Subcutaneous abdominal adipose tissue (tissue), 5 donors: ENCODE results near the gene SSMEM1.

Experiments used
- H3K27ac ChIP-seq: one replicate; pipeline ENCODE4 v1.7.0; 2013; ENCODE audit warnings: low read depth, mild to moderate bottlenecking, inconsistent platforms, low read length, moderate library complexity
- H3K27me3 ChIP-seq, 5 donors: one replicate each; pipeline ENCODE4 v1.7.0; 2013; ENCODE audit warnings: low read length in 5 of 5, inconsistent platforms in 1 of 5; ENCODE audit not compliant: control insufficient read depth in 5 of 5, insufficient read depth in 4 of 5
- H3K36me3 ChIP-seq, 5 donors: one replicate each; pipeline ENCODE4 v1.7.0; 2013; ENCODE audit warnings: low read length in 5 of 5; ENCODE audit not compliant: control insufficient read depth in 5 of 5, insufficient read depth in 5 of 5
- H3K4me1 ChIP-seq, 5 donors: one replicate each; pipeline ENCODE4 v1.7.0; 2013; ENCODE audit warnings: low read length in 5 of 5, mild to moderate bottlenecking in 3 of 5, moderate library complexity in 1 of 5; ENCODE audit not compliant: control insufficient read depth in 5 of 5, insufficient read depth in 5 of 5
- H3K4me3 ChIP-seq, 5 donors: one replicate each; pipeline ENCODE4 v1.7.0; 2013; ENCODE audit warnings: low read length in 5 of 5, low read depth in 1 of 5
- H3K9ac ChIP-seq, 5 donors: one replicate each; pipeline ENCODE4 v1.7.0; 2013; ENCODE audit warnings: low read length in 5 of 5, mild to moderate bottlenecking in 4 of 5, moderate library complexity in 3 of 5
- H3K9me3 ChIP-seq, 5 donors: one replicate each; pipeline ENCODE4 v1.7.0; 2013; ENCODE audit warnings: low read length in 5 of 5; ENCODE audit not compliant: control insufficient read depth in 5 of 5
- donor health status: healthy.
- donor health status: healthy.
- donor health status: healthy.
- donor health status: healthy.
- donor health status: healthy.

Gene SSMEM1

GRCh38 chr7:130207642-130208041, at the start of gene SSMEM1:
Gene SSMEM1 (plus strand): TSS chr7:130207860. CDS start chr7:130207911, 51 bp downstream.
- peak within 1 kb of the TSS; percentile 37 for H3K27ac ChIP-seq
- no peak within 1 kb of the TSS for H3K9ac ChIP-seq
- H3K4me3 ChIP-seq = no peak within 1 kb of the TSS

GRCh38 chr7:130160023-130160422, 47.6 kb upstream of the SSMEM1 start:
- H3K9me3 ChIP-seq = peaks cover 0 to 13% (median 8%) of the 10 kb centered on the region in 5 donors
- no peaks in the 10 kb centered on the region for H3K4me1 ChIP-seq
- H3K4me3 ChIP-seq = no peak overlapping the region
- no peak overlapping the region for H3K27ac ChIP-seq
- no peak overlapping the region for H3K9ac ChIP-seq
- H3K36me3 ChIP-seq = peaks cover 19 to 47% (median 34%) of the 10 kb centered on the region in 5 donors
- no peaks in the 10 kb centered on the region for H3K27me3 ChIP-seq

More at GRCh38 chr7:130207642-130208041, at the start of gene SSMEM1:
- H3K27me3 ChIP-seq = no peaks in the 10 kb centered on the region
- no peaks in the 10 kb centered on the region for H3K9me3 ChIP-seq
- peaks cover 0 to 9% (median 6%) of the 10 kb centered on the region in 5 donors for H3K36me3 ChIP-seq
- peaks cover 0 to 12% (median 9%) of the 10 kb centered on the region in 5 donors for H3K4me1 ChIP-seq

- H3K27ac ChIP-seq = no peak overlapping the region
These were observed 47.2 kb upstream of the SSMEM1 start for GRCh38 chr7:130160455-130160854.

GRCh38 chr7:130162196-130162595, 45.5 kb upstream of the SSMEM1 start:
- Histone ChIP-seq H3K36me3 (peaks cover 22 to 57% (median 36%) of the 10 kb centered on the region in 5 donors), H3K4me1 (no peaks in the 10 kb centered on the region), H3K9ac (no peak overlapping the region), H3K27me3 (no peaks in the 10 kb centered on the region), H3K27ac (no peak overlapping the region), H3K4me3 (no peak overlapping the region), H3K9me3 (peaks cover 0 to 8% (median 3%) of the 10 kb centered on the region in 5 donors)

More at GRCh38 chr7:130160455-130160854, 47.2 kb upstream of the SSMEM1 start:
- Histone ChIP-seq H3K36me3 (peaks cover 21 to 49% (median 36%) of the 10 kb centered on the region in 5 donors), H3K4me1 (no peaks in the 10 kb centered on the region), H3K9me3 (peaks cover 0 to 13% (median 8%) of the 10 kb centered on the region in 5 donors), H3K4me3 (no peak overlapping the region), H3K27me3 (no peaks in the 10 kb centered on the region), H3K9ac (no peak overlapping the region)

- H3K27ac ChIP-seq = no peak overlapping the region
- no peaks in the 10 kb centered on the region for H3K27me3 ChIP-seq
- peaks cover 23 to 51% (median 28%) of the 10 kb centered on the region in 5 donors for H3K36me3 ChIP-seq
- H3K9ac ChIP-seq = no peak overlapping the region
- H3K4me3 ChIP-seq = no peak overlapping the region
- H3K4me1 ChIP-seq = no peaks in the 10 kb centered on the region
- H3K9me3 ChIP-seq = no peaks in the 10 kb centered on the region
These were observed 33.3 kb upstream of the SSMEM1 start for GRCh38 chr7:130174237-130174959.

- no peak overlapping the region for H3K27ac ChIP-seq
- H3K4me3 ChIP-seq = no peak overlapping the region
- H3K36me3 ChIP-seq = peaks cover 24 to 52% (median 37%) of the 10 kb centered on the region in 5 donors
- no peaks in the 10 kb centered on the region for H3K27me3 ChIP-seq
- H3K9me3 ChIP-seq = no peaks in the 10 kb centered on the region
- H3K4me1 ChIP-seq = no peaks in the 10 kb centered on the region
- H3K9ac ChIP-seq = no peak overlapping the region
These were observed 29.4 kb upstream of the SSMEM1 start for GRCh38 chr7:130178251-130178650.

GRCh38 chr7:130179631-130180030, 28.0 kb upstream of the SSMEM1 start:
- H3K9ac ChIP-seq = no peak overlapping the region
- H3K36me3 ChIP-seq = peaks cover 25 to 54% (median 37%) of the 10 kb centered on the region in 5 donors
- H3K27ac ChIP-seq = no peak overlapping the region
- H3K4me3 ChIP-seq = no peak overlapping the region
- H3K27me3 ChIP-seq = no peaks in the 10 kb centered on the region
- no peaks in the 10 kb centered on the region for H3K9me3 ChIP-seq
- no peaks in the 10 kb centered on the region for H3K4me1 ChIP-seq

- H3K27ac ChIP-seq = no peak overlapping the region
- H3K27me3 ChIP-seq = no peaks in the 10 kb centered on the region
- no peak overlapping the region for H3K9ac ChIP-seq
- H3K9me3 ChIP-seq = no peaks in the 10 kb centered on the region
- peaks cover 23 to 53% (median 43%) of the 10 kb centered on the region in 5 donors for H3K36me3 ChIP-seq
- no peaks in the 10 kb centered on the region for H3K4me1 ChIP-seq
- H3K4me3 ChIP-seq = no peak overlapping the region
These were observed 26.9 kb upstream of the SSMEM1 start for GRCh38 chr7:130180571-130181262.

GRCh38 chr7:130181263-130181605, 26.4 kb upstream of the SSMEM1 start:
- Histone ChIP-seq H3K27ac (no peak overlapping the region), H3K27me3 (no peaks in the 10 kb centered on the region), H3K9ac (no peak overlapping the region), H3K9me3 (no peaks in the 10 kb centered on the region), H3K36me3 (peaks cover 23 to 53% (median 43%) of the 10 kb centered on the region in 5 donors), H3K4me3 (no peak overlapping the region), H3K4me1 (no peaks in the 10 kb centered on the region)

GRCh38 chr7:130182990-130183389, 24.7 kb upstream of the SSMEM1 start:
- Histone ChIP-seq H3K9ac (no peak overlapping the region), H3K36me3 (peaks cover 23 to 48% (median 43%) of the 10 kb centered on the region in 5 donors), H3K4me3 (no peak overlapping the region), H3K27me3 (no peaks in the 10 kb centered on the region), H3K27ac (no peak overlapping the region), H3K4me1 (no peaks in the 10 kb centered on the region), H3K9me3 (no peaks in the 10 kb centered on the region)
